ENCODE results near the gene TRIM33.
A peak's percentile ranks its signal among the peaks of the same experiment; 100 is the strongest.

Gene TRIM33

GRCh38 chr1:114511032-114511785, at the start of gene TRIM33:
TSS of gene TRIM33 (minus strand) at chr1:114511203. CDS start at chr1:114511076, 127 bp downstream.
- intact Hi-C loops (cut with DNase I), result loop anchor here (5.0 kb wide), 1 partner anchor 71 kb away; the partner anchor contains the start of gene BCAS2
- peak; percentile 78 to 96 (median 92) for DNase-seq

GRCh38 chr1:114559356-114559755, 48.4 kb upstream of the TRIM33 start:
- DNase-seq, result no peak
- intact Hi-C loops (cut with DNase I), result no loop called here

DNA sequence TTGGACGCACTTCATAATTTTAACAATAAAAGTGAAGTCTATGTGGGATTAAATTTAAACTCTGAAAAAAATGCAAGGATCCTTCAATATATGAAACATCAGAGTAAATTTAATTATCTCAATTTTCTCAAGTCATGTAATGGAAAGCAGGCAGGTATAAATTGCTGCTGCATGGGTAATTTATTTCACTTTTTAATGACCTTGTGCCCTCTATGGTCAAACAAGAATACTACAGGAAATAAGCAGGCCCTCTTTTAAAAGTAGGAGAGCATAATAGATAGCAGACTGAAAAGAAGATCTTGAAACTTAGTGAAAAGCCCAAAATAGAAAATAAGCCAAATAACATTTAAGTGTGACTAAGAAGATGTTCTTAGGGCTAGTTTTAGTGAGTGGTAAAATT, 47.5 kb upstream of the TRIM33 start:
- DNase-seq, result no peak
- intact Hi-C loops (cut with DNase I), result no loop called here

DNA sequence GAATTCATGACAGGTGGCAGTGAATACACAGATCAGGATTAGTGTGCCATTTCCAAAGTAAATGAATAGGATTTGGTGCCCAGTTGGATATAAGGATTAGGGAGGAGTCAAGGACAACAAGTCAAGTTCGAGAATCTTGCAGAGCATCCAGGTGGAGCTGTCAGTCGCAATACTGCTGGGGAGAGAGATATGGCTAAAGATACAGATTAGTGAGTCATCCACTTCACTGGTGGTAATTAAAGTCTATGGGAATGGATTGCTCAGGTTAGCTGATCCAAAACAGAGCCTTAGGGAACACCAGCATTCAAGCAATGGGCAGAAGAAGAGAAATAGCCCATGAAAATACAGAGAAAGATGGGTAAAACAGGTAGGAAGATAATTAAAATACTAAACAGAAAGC, 43.6 kb upstream of the TRIM33 start:
- no peak for DNase-seq
- intact Hi-C loops (cut with DNase I), result no loop called here

DNA sequence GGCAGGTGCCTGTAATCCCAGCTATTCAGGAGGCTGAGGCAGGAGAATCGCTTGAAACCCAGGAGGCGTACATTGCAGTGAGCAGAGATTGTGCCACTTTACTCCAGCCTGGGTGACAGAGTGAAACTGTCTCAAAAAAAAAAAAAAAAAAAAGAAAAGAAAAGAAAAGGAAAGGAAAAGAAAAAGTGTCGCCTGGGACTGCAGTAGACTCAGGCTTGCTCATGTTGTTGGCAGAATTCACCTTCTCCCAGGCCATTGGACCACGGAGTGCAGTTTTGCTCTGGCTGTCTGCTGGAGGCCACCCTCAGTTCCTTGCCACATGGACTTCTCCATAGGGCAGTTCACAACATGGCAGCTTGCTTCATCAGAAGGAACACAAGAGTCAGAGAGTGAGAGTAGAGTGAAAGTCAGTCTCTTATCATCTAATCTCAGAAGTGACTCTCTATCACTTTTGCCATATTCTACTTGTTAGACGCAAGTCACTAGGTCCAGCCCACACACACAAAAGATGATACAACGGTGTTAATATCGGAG, 41.2 kb upstream of the TRIM33 start:
- no peak for DNase-seq
- intact Hi-C loops (cut with DNase I), result no loop called here

DNA sequence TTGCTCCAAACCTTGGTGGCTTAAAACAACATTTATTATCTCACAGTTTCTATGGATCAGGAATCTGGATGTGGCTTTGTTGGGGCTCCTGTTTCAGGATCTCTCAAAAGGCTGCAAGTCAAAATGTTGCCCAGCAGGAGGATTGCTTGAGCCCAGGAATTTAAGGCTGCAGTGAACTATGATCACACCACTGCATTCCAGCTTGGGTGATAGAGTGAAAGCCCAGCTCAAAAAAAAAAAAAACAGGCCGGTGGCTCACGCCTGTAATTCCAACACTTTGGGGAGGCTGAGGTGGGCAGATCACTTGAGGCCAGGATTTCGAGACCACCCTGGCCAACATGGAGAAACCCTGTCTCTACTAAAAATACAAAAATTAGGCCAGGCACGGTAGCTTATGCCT, 40.4 kb upstream of the TRIM33 start:
- intact Hi-C loops (cut with DNase I), result no loop called here

GRCh38 chr1:114550336-114550735, 39.3 kb upstream of the TRIM33 start:
- intact Hi-C loops (cut with DNase I), result no loop called here
- no peak for DNase-seq

More for the DNA sequence above, 40.4 kb upstream of the TRIM33 start:
- no peak for DNase-seq

DNA sequence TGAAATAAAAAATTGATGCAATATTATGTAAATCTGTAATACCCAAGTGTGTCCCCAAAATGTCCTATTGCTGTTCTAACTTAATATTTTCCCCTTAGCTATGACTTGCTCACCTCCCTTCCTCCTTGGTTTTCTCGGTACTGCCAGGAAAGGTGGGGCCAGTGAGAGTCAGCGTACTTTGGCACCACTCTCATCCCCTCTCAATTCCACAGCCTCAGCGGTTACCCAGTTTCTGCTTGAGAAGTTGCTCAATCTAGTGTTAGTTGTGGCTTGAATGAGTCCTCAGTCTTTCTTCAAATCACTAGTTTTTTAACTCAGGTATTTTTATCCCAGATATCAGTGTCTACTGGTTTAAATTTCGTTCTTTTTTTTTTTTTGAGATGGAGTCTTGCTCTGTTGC, 38.1 kb upstream of the TRIM33 start:
- intact Hi-C loops (cut with DNase I), result no loop called here
- no peak for DNase-seq

- intact Hi-C loops (cut with DNase I), result no loop called here
- no peak for DNase-seq
These were observed 36.1 kb upstream of the TRIM33 start for GRCh38 chr1:114547076-114547475.

GRCh38 chr1:114545796-114546195, 34.8 kb upstream of the TRIM33 start:
- no peak for DNase-seq
- intact Hi-C loops (cut with DNase I), result no loop called here

DNA sequence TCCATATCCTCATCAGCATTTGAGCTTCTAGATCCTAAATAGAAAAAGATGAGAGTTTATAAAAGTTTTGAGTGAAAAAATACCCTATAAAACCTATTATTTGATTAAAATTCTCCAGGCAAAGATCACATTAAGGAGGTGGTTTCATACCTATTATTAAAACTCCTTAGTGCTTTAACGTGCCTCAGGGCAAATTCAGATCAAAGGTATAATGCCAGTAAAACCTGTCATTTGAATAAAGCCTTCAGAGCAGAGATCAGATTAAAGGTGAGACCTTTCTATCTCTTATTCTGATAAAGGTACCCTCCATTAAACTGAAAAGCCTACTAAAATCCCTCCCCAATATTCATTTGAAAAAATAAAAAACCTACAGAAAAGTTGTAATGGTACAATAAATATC, 34.3 kb upstream of the TRIM33 start:
- DNase-seq, result no peak
- intact Hi-C loops (cut with DNase I), result no loop called here

DNA sequence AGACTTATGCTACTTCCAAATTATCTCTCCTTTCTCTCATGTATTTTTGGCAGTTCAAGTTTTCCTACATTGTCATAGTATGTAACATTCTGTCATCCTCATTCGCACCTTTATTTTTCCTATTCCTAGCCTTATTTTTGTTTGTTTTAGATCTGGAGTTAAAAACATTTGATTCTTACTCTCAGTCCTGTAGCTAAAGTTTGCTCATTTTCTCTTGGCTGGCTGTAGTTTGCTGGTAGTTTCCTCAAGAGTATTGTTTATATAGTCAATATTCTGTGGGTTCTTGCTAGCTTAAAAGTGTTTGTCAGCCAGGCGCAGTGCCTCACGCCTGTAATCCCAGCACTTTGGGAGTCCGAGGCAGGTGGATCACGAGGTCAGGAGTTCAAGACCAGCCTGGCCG, 29.8 kb upstream of the TRIM33 start:
- no peak for DNase-seq
- intact Hi-C loops (cut with DNase I), result no loop called here

DNA sequence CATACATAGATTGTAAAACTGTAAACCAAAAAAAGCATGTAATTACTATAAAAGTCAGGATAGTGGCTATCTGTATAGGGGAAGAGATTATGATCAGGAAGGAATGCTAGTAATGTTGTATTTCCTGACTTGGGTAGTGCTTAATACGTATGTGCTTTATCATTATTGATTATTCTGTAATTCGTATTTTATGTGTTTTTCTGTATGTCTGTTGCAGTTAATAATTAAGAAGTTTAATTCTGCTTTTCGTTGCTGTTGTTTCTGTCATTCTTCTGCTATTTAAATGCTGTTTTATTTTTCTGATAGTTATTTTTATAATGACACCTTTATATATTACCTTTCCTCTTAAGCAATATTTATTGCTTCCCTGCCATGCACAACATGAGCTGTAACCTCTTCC, 29.3 kb upstream of the TRIM33 start:
- DNase-seq, result no peak

GRCh38 chr1:114536043-114536442, 25.0 kb upstream of the TRIM33 start:
- no peak for DNase-seq
- intact Hi-C loops (cut with DNase I), result no loop called here

More for the DNA sequence above, 29.3 kb upstream of the TRIM33 start:
- intact Hi-C loops (cut with DNase I), result no loop called here

DNA sequence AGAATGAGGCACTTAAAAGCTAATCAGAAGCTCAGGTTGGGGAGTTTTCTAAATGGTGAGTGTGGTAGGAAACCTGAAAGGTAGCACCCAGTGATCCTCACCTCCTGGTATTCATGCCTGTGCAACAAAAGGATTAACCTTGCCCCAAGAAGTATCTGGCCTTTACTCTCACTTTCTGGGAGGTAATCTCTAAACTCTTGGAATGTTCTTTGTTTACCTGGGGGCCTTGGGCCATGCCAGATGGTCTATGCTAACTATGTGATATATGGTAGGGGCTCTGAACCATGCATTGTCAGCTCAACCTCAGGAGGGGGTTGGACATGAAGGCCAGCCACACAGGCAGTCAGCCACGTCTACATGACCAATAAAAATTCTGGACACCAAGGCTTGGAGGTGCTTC, 24.4 kb upstream of the TRIM33 start:
- intact Hi-C loops (cut with DNase I), result no loop called here
- no peak for DNase-seq

DNA sequence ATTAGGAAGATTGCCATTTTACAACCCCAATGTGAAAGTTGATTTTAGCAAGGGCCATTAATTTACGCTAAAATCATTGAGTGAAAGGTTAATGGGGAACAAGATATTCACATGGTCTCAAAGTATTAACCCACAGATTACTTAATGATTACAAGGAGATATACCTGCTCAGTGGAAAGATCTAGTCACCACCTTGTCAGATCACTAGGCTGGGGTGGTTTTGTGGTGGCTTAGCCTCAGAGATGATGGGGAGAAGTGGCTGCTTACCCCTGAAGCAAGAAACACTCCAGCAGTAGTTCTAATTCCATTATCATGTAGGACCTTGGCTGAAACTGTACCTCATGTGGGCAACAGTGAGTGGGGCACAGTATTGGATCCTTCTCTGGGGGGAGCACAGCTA, 20.1 kb upstream of the TRIM33 start:
- intact Hi-C loops (cut with DNase I), result no loop called here

DNA sequence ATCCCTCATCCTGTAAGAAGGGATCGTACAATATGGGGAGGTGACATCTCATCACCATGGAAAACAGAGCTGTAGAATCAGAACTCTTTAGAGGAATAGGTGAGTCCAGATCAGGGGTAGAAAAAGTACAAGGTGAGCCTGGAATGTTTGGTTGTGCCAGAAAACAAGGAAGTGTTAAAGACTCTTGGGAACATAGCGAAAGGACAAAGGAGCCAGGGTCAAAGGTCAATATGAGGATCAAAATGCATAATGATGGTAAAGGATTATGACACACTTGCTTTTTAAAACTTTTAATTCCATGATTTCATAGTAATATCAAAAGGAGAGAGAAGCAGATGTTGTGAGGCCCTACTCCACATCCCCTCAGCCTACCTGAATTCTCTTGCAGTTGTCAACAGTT, 19.2 kb upstream of the TRIM33 start:
- intact Hi-C loops (cut with DNase I), result no loop called here
- DNase-seq, result no peak

More for the DNA sequence above, 20.1 kb upstream of the TRIM33 start:
- DNase-seq, result no peak

- DNase-seq, result no peak
- intact Hi-C loops (cut with DNase I), result no loop called here
These were observed 13.9 kb upstream of the TRIM33 start for GRCh38 chr1:114524944-114525343.

GRCh38 chr1:114522264-114522575, 11.2 kb upstream of the TRIM33 start:
- intact Hi-C loops (cut with DNase I), result no loop called here
- no peak for DNase-seq

- DNase-seq, result no peak
- intact Hi-C loops (cut with DNase I), result no loop called here
These were observed 10.6 kb upstream of the TRIM33 start for GRCh38 chr1:114521396-114522263.
